Calu3 (cell line): Measurements from ENCODE around the gene KCNIP4. TPM values are rescaled to one million over a fixed set of nuclear protein-coding genes. Genes with fewer than 3 reads are reported as not detected.

Experiments used
- BruUV-seq: library from RNA; stranded (reverse); fragments of 400-500 nt; replicated peaks from 2 replicates; lab custom pipeline; 2021; lab: Mats Ljungman, UMichigan
- CTCF ChIA-PET: fragments of 300-600 bp; sonication (Branson Sonifier 250); formaldehyde crosslinking; loops from one replicate; lab custom pipeline; 2022; ENCODE audit warnings: antibody characterized with exemption; lab: Charles Lee
- DNase-seq: peaks from one replicate; pipeline ENCODE4 v3.0.0; 2022
- H3K27ac Mint-ChIP-seq: one replicate; pipeline ENCODE4 v1.8.0; 2022; ENCODE audit warnings: mixed read lengths; ENCODE audit not compliant: unreplicated experiment
- H3K27me3 Mint-ChIP-seq: one replicate; pipeline ENCODE4 v1.8.0; 2022; ENCODE audit warnings: mixed read lengths; ENCODE audit not compliant: unreplicated experiment
- H3K36me3 Mint-ChIP-seq: one replicate; pipeline ENCODE4 v1.8.0; 2022; ENCODE audit warnings: mild to moderate bottlenecking, moderate library complexity, mixed read lengths; ENCODE audit not compliant: insufficient read depth, unreplicated experiment
- H3K4me1 Mint-ChIP-seq: one replicate; pipeline ENCODE4 v1.8.0; 2022; ENCODE audit warnings: mild to moderate bottlenecking, low read depth, mixed read lengths; ENCODE audit not compliant: unreplicated experiment
- H3K4me3 Mint-ChIP-seq: one replicate; pipeline ENCODE4 v1.8.0; 2022; ENCODE audit warnings: mild to moderate bottlenecking, low read depth, moderate library complexity, mixed read lengths; ENCODE audit not compliant: unreplicated experiment
- H3K9me3 Mint-ChIP-seq: one replicate; pipeline ENCODE4 v1.8.0; 2022; ENCODE audit warnings: low read depth, mixed read lengths; ENCODE audit not compliant: unreplicated experiment
- intact Hi-C: fragments of 100-400 bp; cut with micrococcal nuclease; formaldehyde crosslinking; loops from one replicate; pipeline ENCODE4 v1.10.0; 2022; ENCODE audit not compliant: unreplicated experiment
- total RNA-seq: library from RNA; stranded (reverse); gene quantifications from 2 replicates; pipeline ENCODE4 v1.2.3, GENCODE V29; 2022
- TF ChIP-seq, protein P1 (sequence below): fragments of 200-600 bp; IDR thresholded peaks from one replicate; pipeline ENCODE4 v1.8.0; 2022; ENCODE audit warnings: antibody characterized with exemption; ENCODE audit not compliant: unreplicated experiment

Gene KCNIP4
- total RNA-seq, 1 experiment from 2014 or later = not detected

DNA sequence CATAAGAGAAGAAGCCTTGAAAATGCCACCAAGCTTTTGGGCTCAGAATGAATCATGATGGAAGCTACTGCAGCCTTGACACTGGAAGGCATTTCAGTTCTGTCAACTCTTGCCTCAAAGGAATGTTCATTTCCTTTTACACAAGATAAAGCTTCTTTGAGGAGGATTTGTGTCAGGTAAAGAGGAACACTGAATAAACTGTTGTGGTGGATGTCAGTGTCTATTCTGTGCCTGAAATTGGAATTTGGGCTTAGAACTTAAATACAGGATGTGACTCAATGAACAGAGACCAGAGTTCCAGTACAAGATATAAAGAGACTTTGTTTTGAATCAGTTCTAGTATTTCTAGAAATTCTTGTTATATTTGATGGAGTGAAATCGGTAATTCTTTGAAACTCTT lies 935.1 kb downstream of the KCNIP4 start:
- BruUV-seq = no TSS peak
- TF ChIP-seq, protein P1, sequence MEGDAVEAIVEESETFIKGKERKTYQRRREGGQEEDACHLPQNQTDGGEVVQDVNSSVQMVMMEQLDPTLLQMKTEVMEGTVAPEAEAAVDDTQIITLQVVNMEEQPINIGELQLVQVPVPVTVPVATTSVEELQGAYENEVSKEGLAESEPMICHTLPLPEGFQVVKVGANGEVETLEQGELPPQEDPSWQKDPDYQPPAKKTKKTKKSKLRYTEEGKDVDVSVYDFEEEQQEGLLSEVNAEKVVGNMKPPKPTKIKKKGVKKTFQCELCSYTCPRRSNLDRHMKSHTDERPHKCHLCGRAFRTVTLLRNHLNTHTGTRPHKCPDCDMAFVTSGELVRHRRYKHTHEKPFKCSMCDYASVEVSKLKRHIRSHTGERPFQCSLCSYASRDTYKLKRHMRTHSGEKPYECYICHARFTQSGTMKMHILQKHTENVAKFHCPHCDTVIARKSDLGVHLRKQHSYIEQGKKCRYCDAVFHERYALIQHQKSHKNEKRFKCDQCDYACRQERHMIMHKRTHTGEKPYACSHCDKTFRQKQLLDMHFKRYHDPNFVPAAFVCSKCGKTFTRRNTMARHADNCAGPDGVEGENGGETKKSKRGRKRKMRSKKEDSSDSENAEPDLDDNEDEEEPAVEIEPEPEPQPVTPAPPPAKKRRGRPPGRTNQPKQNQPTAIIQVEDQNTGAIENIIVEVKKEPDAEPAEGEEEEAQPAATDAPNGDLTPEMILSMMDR = no peak
- DNase-seq = no peak
- CTCF ChIA-PET = no interaction called here
- intact Hi-C loops = no loop called here
- Mint-ChIP-seq H3K4me1 (peaks cover 21% of the 10 kb centered on the region), H3K36me3 (no peaks in the 10 kb centered on the region), H3K4me3 (peak overlapping the region; percentile 20), H3K27ac (peak overlapping the region; percentile 89), H3K9me3 (peaks cover 3% of the 10 kb centered on the region), H3K27me3 (no peaks in the 10 kb centered on the region)

DNA sequence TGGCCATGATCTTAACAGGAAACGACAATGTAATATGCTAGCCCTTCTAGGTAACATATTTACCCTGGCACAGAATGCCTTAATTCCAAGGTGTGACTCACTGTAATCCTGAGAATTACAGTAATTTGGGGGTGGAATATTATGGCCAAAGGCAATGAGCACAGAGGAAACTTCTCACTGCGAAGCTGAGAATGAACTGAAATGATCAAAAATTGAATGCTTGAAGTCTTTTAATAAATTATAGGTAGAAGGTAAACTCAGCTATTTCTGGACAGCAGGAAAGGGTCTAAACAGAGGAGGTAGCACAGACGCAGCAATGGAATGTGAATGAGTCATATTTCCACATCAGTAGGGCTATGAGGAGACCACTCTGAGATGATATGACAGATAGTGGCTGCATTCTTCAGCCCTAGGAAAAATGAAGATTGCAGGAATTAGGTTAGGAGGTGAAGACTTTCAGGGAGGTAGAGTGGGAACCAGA lies 935.7 kb downstream of the KCNIP4 start:
- no peaks in the 10 kb centered on the region for H3K36me3 Mint-ChIP-seq
- H3K4me3 Mint-ChIP-seq = peak overlapping the region; percentile 20
- H3K9me3 Mint-ChIP-seq = peaks cover 3% of the 10 kb centered on the region
- DNase-seq = no peak
- CTCF ChIA-PET = no interaction called here
- peak overlapping the region; percentile 89 for H3K27ac Mint-ChIP-seq
- peaks cover 21% of the 10 kb centered on the region for H3K4me1 Mint-ChIP-seq
- TF ChIP-seq, protein P1 = no peak
- intact Hi-C loops = no loop called here
- no peaks in the 10 kb centered on the region for H3K27me3 Mint-ChIP-seq
- BruUV-seq = no TSS peak

DNA sequence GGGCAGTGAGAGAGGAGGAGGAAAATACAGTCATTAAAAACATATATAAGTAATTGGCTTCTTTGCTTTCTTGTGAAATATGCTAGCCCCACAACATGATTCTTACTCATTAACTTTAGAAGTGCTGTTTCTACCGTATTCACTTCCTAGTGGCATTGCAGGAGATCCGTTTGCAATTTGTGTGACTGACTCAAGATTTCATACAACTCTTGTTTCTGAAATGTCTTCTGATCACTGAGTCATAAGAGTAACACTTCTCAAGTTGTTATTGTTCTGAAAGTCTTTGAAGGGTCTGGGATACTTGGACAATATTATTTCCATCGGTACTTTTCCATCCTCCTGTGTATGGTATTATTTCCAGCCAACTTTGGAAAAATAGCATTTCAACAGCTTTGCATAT lies 937.5 kb downstream of the KCNIP4 start:
- Mint-ChIP-seq H3K4me3 (no peak overlapping the region), H3K36me3 (no peaks in the 10 kb centered on the region), H3K9me3 (no peaks in the 10 kb centered on the region), H3K27me3 (no peaks in the 10 kb centered on the region), H3K4me1 (peaks cover 21% of the 10 kb centered on the region), H3K27ac (no peak overlapping the region)
- CTCF ChIA-PET = no interaction called here
- no TSS peak for BruUV-seq
- TF ChIP-seq, protein P1 = no peak
- intact Hi-C loops = no loop called here
- DNase-seq = no peak

DNA sequence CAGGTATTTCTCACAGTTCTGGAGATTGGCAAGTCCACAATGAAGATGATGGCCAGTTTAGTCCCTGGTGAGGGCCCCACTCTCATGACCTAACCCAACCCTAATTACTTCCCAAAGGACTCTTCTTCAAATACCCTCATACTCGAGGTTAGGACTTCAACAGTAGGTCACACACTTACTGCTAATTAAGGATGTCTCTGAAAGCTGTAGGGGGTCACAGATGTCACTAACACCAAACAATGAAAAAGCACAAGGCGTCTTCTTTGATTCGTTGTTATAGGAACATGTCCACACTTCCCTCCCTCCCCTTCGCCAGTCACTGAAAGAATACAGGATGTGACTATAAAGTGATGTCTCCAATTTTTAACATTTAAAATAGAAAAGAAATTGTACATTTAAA lies 938.6 kb downstream of the KCNIP4 start:
- Mint-ChIP-seq H3K36me3 (no peaks in the 10 kb centered on the region), H3K27ac (no peak overlapping the region), H3K27me3 (no peaks in the 10 kb centered on the region), H3K4me1 (peaks cover 21% of the 10 kb centered on the region), H3K4me3 (no peak overlapping the region), H3K9me3 (no peaks in the 10 kb centered on the region)
- no TSS peak for BruUV-seq
- TF ChIP-seq, protein P1 = no peak
- DNase-seq = no peak
- intact Hi-C loops = no loop called here
- CTCF ChIA-PET = no interaction called here
